GM23338 (cell line): ENCODE data around the gene ALS2. TPM values are rescaled to one million over a fixed set of nuclear protein-coding genes. Genes with fewer than 3 reads are reported as not detected.

Experiments
- ATAC-seq: fragments of 200-7000 bp; cut with Tn5 transposase; 3 replicates; pipeline ENCODE4 v1.9.1; 2020
- DNase-seq: peaks from one replicate; pipeline ENCODE4 v3.0.0-alpha.2; 2015; ENCODE audit warnings: low spot score
- H2AFZ ChIP-seq: fragments of 200-600 bp; sonication (generic); 2 replicates; pipeline ENCODE4 v1.8.0; 2016; ENCODE audit warnings: antibody characterized with exemption, mild to moderate bottlenecking, moderate library complexity
- H3F3A ChIP-seq: fragments of 200-600 bp; sonication (generic); replicated peaks from 2 replicates; pipeline ENCODE4 v1.8.0; 2017; ENCODE audit warnings: antibody characterized with exemption, mixed run types, low read depth
- H3K27ac ChIP-seq: fragments of 200-600 bp; sonication (generic); 2 replicates; pipeline ENCODE4 v1.6.1; 2016; ENCODE audit warnings: low read depth
- H3K27me3 ChIP-seq: fragments of 200-600 bp; sonication (generic); 2 replicates; pipeline ENCODE4 v1.8.0; 2016; ENCODE audit warnings: mild to moderate bottlenecking, mixed run types, moderate library complexity; ENCODE audit not compliant: insufficient read depth
- H3K36me3 ChIP-seq: fragments of 200-600 bp; sonication (generic); 2 replicates; pipeline ENCODE4 v1.8.0; 2016; ENCODE audit warnings: mild to moderate bottlenecking; ENCODE audit not compliant: insufficient read depth
- H3K4me1 ChIP-seq: fragments of 200-600 bp; sonication (generic); 2 replicates; pipeline ENCODE4 v1.8.0; 2016; ENCODE audit warnings: mild to moderate bottlenecking, moderate library complexity; ENCODE audit not compliant: insufficient read depth
- H3K4me2 ChIP-seq: fragments of 200-600 bp; sonication (generic); 2 replicates; pipeline ENCODE4 v1.7.1; 2017; ENCODE audit warnings: mixed run types
- H3K4me3 ChIP-seq: fragments of 200-600 bp; sonication (generic); 2 replicates; pipeline ENCODE4 v1.6.1; 2016; ENCODE audit warnings: mixed run types
- H3K79me2 ChIP-seq: fragments of 200-600 bp; sonication (generic); replicated peaks from 2 replicates; pipeline ENCODE4 v1.8.0; 2017; ENCODE audit warnings: mild to moderate bottlenecking; ENCODE audit not compliant: insufficient read depth
- H3K9me2 ChIP-seq: fragments of 200-600 bp; sonication (generic); 2 replicates; pipeline ENCODE4 v1.8.0; 2017; ENCODE audit not compliant: insufficient read depth
- H4K20me1 ChIP-seq: fragments of 200-600 bp; sonication (generic); replicated peaks from 2 replicates; pipeline ENCODE4 v1.8.0; 2017; ENCODE audit warnings: mild to moderate bottlenecking; ENCODE audit not compliant: insufficient read depth
- H3K27ac Mint-ChIP-seq: 2 replicates; pipeline ENCODE4 v1.8.0; 2020; ENCODE audit warnings: inconsistent platforms, mild to moderate bottlenecking, moderate library complexity, mixed read lengths
- H3K27me3 Mint-ChIP-seq: 3 replicates; pipeline ENCODE4 v1.8.0; 2022; ENCODE audit warnings: low read depth, mild to moderate bottlenecking, moderate library complexity, mixed read lengths, inconsistent platforms; ENCODE audit not compliant: insufficient read depth, poor library complexity
- H3K36me3 Mint-ChIP-seq: 3 replicates; pipeline ENCODE4 v1.8.0; 2021; ENCODE audit warnings: low read depth, mild to moderate bottlenecking, inconsistent platforms, moderate library complexity, mixed read lengths
- H3K4me1 Mint-ChIP-seq: 3 replicates; pipeline ENCODE4 v1.8.0; 2020; ENCODE audit warnings: mild to moderate bottlenecking, inconsistent platforms, mixed read lengths
- H3K4me3 Mint-ChIP-seq: 3 replicates; pipeline ENCODE4 v1.8.0; 2021; ENCODE audit warnings: moderate library complexity, mild to moderate bottlenecking, inconsistent platforms, mixed read lengths
- H3K9me3 Mint-ChIP-seq: 3 replicates; pipeline ENCODE4 v1.8.0; 2020; ENCODE audit warnings: moderate library complexity, mild to moderate bottlenecking, inconsistent platforms, mixed read lengths
- CREB1 ChIP-seq: fragments of 250-450 bp; sonication (Bioruptor Pico); IDR thresholded peaks from 2 replicates; pipeline ENCODE4 v1.5.0; 2020; ENCODE audit warnings: low read depth, mild to moderate bottlenecking, moderate library complexity
- ETS1 ChIP-seq: IDR thresholded peaks from 2 replicates; pipeline ENCODE4 v1.6.1; 2016; ENCODE audit warnings: antibody characterized with exemption
- EZH2 ChIP-seq: fragments of 200-600 bp; sonication (generic); IDR thresholded peaks from one replicate; pipeline ENCODE4 v1.8.0; 2017; ENCODE audit warnings: antibody characterized with exemption, mild to moderate bottlenecking, low read depth; ENCODE audit not compliant: unreplicated experiment
- EZH2phosphoT487 ChIP-seq: fragments of 200-600 bp; sonication (generic); IDR thresholded peaks from one replicate; pipeline ENCODE4 v1.8.1; 2018; ENCODE audit warnings: antibody characterized with exemption; ENCODE audit not compliant: unreplicated experiment
- JUNB ChIP-seq: IDR thresholded peaks from one replicate; pipeline ENCODE4 v1.6.1; 2016; ENCODE audit warnings: antibody characterized with exemption; ENCODE audit not compliant: unreplicated experiment
- NANOG ChIP-seq: IDR thresholded peaks from 2 replicates; pipeline ENCODE4 v1.6.1; 2016; ENCODE audit warnings: antibody characterized with exemption, borderline replicate concordance
- STAT1 ChIP-seq: IDR thresholded peaks from one replicate; pipeline ENCODE4 v1.6.1; 2016; ENCODE audit warnings: antibody characterized with exemption; ENCODE audit not compliant: unreplicated experiment
- ZNF114 ChIP-seq: fragments of 250-450 bp; sonication (Bioruptor Pico); IDR thresholded peaks from 2 replicates; pipeline ENCODE4 v1.5.0; 2020; ENCODE audit warnings: mild to moderate bottlenecking, moderate library complexity
- ZNF331 ChIP-seq: fragments of 250-450 bp; sonication (Bioruptor Pico); IDR thresholded peaks from 2 replicates; pipeline ENCODE4 v1.5.0; 2020; ENCODE audit warnings: low read depth, mild to moderate bottlenecking, moderate library complexity
- polyA plus RNA-seq: library from polyadenylated mRNA; unstranded; fragments of >200 nt; fragmentation: Nextera tagmentation; extraction: Ambion mirVana; gene quantifications from 2 replicates; pipeline ENCODE4 v1.2.1, GENCODE V29; 2016
- total RNA-seq: library from RNA; depleted of rRNA; stranded (reverse); fragments of >200 nt; shearing (Covaris generic); gene quantifications from 2 replicates; pipeline ENCODE4 v1.2.3, GENCODE V29; 2014
- TF ChIP-seq, protein P1 (sequence below), 2 experiments: fragments of 200-600 bp in 1 of 2; sonication (generic) in 1 of 2; conservative IDR thresholded peaks; 2 replicates each; pipeline versions ENCODE4 v1.5.1 to v1.6.1; 2016 to 2017; ENCODE audit warnings: antibody characterized with exemption in 2 of 2, low read depth in 2 of 2, mild to moderate bottlenecking in 2 of 2, moderate library complexity in 1 of 2
- TF ChIP-seq, protein P2 (sequence below): IDR thresholded peaks from one replicate; pipeline ENCODE4 v1.6.1; 2018; ENCODE audit warnings: antibody characterized with exemption; ENCODE audit not compliant: unreplicated experiment

ALS2 gene
- total and polyA plus RNA-seq, 2 experiments from 2014 or later: 9.6 to 43.3 TPM

DNA sequence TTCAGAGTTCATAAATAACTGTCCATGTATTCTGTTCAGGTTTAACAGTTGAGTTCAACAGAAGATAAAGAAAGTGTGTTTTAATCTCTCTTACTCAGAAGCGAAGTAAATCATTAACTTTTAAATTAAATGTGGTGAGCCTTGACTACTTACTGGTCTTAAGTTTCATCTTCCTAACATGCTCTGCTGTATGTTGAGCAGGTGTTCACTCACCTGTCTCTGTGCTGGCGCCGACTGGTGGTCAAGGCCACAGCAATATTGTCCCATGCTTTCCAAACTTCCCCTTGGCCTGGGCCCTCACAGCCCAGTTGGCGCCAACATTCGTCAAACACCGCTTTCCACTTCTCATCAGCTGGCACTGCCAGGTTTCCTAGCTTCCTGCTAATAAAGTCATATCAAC lies 65.3 kb downstream of the ALS2 start:
- no peak overlapping the region for H3K4me3 ChIP-seq
- no peak for DNase-seq
- peaks cover 7% of the 10 kb centered on the region; the same call in 1 of the 2 replicates for H4K20me1 ChIP-seq
- no peak overlapping the region for H3K27ac Mint-ChIP-seq
- no peak overlapping the region for H2AFZ ChIP-seq
- no peaks in the 10 kb centered on the region; the same call in 2 of the 3 replicates for H3K9me3 Mint-ChIP-seq
- H3K79me2 ChIP-seq: no peaks in the 10 kb centered on the region
- H3K27ac ChIP-seq: no peak overlapping the region
- peaks cover 26% of the 10 kb centered on the region for H3K36me3 ChIP-seq
- no peak overlapping the region for H3K4me2 ChIP-seq
- H3F3A ChIP-seq: no peaks in the 10 kb centered on the region
- no peaks in the 10 kb centered on the region for H3K27me3 Mint-ChIP-seq
- H3K4me1 Mint-ChIP-seq: no peaks in the 10 kb centered on the region
- no peaks in the 10 kb centered on the region for H3K27me3 ChIP-seq
- H3K4me3 Mint-ChIP-seq: no peak overlapping the region
- ATAC-seq: no peak; the same call in 2 of the 3 replicates
- no peaks in the 10 kb centered on the region for H3K9me2 ChIP-seq
- H3K4me1 ChIP-seq: no peaks in the 10 kb centered on the region
- TF ChIP-seq, protein P1, sequence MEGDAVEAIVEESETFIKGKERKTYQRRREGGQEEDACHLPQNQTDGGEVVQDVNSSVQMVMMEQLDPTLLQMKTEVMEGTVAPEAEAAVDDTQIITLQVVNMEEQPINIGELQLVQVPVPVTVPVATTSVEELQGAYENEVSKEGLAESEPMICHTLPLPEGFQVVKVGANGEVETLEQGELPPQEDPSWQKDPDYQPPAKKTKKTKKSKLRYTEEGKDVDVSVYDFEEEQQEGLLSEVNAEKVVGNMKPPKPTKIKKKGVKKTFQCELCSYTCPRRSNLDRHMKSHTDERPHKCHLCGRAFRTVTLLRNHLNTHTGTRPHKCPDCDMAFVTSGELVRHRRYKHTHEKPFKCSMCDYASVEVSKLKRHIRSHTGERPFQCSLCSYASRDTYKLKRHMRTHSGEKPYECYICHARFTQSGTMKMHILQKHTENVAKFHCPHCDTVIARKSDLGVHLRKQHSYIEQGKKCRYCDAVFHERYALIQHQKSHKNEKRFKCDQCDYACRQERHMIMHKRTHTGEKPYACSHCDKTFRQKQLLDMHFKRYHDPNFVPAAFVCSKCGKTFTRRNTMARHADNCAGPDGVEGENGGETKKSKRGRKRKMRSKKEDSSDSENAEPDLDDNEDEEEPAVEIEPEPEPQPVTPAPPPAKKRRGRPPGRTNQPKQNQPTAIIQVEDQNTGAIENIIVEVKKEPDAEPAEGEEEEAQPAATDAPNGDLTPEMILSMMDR (conservative IDR thresholded peaks at IDR 0.05; ENCODE audit: low read depth in 2 of 2): peak; percentile 26 to 57
- no peak for TF ChIP-seq EZH2
- no peak for TF ChIP-seq ZNF114 (CRISPR knock-in tag)
- H3K36me3 Mint-ChIP-seq: peaks cover 41% of the 10 kb centered on the region

DNA sequence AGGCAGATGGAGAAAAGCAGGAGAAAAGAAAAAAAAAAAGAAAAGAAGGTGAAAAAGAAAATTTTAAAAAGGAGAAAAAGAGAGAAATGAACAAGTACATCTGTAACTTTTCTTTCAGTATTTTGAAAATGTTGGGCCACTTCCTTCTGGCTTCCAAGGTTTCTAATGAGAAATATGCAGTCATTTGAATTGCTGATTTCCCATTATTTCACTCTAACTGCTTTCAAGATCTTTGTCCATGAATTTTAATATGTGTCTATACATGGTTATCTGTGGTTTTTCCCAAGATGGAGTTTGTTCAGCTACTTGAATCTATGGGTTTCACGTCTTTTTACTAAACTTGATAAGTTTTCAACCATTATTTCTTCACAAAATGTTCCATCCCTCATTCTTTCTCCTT lies 68.0 kb downstream of the ALS2 start:
- Histone ChIP-seq H3K27ac (no peak overlapping the region; the same call in 1 of the 2 replicates), H3F3A (no peaks in the 10 kb centered on the region), H3K4me1 (no peaks in the 10 kb centered on the region), H4K20me1 (peaks cover 7% of the 10 kb centered on the region; the same call in 1 of the 2 replicates), H3K9me2 (no peaks in the 10 kb centered on the region), H3K4me3 (no peak overlapping the region), H3K4me2 (no peak overlapping the region), H2AFZ (no peak overlapping the region), H3K27me3 (no peaks in the 10 kb centered on the region), H3K79me2 (no peaks in the 10 kb centered on the region), H3K36me3 (peaks cover 39% of the 10 kb centered on the region)
- no peaks in the 10 kb centered on the region for H3K9me3 Mint-ChIP-seq
- no peaks in the 10 kb centered on the region for H3K27me3 Mint-ChIP-seq
- H3K27ac Mint-ChIP-seq: no peak overlapping the region; the same call in 1 of the 2 replicates
- H3K4me1 Mint-ChIP-seq: no peaks in the 10 kb centered on the region
- peaks cover 35% of the 10 kb centered on the region for H3K36me3 Mint-ChIP-seq
- ATAC-seq: no peak
- H3K4me3 Mint-ChIP-seq: no peak overlapping the region
- no peak for DNase-seq
- no peak for TF ChIP-seq CREB1 (CRISPR knock-in tag)
- TF ChIP-seq ZNF331 (CRISPR knock-in tag): no peak
- no peak for TF ChIP-seq EZH2phosphoT487
- no peak for TF ChIP-seq EZH2
- no peak for TF ChIP-seq JUNB
- no peak for TF ChIP-seq ZNF114 (CRISPR knock-in tag)
- no peak for TF ChIP-seq ETS1
- TF ChIP-seq, protein P1 (conservative IDR thresholded peaks at IDR 0.05; ENCODE audit: low read depth in 2 of 2): no peak
- TF ChIP-seq NANOG: no peak
- TF ChIP-seq STAT1: no peak
- TF ChIP-seq, protein P2, sequence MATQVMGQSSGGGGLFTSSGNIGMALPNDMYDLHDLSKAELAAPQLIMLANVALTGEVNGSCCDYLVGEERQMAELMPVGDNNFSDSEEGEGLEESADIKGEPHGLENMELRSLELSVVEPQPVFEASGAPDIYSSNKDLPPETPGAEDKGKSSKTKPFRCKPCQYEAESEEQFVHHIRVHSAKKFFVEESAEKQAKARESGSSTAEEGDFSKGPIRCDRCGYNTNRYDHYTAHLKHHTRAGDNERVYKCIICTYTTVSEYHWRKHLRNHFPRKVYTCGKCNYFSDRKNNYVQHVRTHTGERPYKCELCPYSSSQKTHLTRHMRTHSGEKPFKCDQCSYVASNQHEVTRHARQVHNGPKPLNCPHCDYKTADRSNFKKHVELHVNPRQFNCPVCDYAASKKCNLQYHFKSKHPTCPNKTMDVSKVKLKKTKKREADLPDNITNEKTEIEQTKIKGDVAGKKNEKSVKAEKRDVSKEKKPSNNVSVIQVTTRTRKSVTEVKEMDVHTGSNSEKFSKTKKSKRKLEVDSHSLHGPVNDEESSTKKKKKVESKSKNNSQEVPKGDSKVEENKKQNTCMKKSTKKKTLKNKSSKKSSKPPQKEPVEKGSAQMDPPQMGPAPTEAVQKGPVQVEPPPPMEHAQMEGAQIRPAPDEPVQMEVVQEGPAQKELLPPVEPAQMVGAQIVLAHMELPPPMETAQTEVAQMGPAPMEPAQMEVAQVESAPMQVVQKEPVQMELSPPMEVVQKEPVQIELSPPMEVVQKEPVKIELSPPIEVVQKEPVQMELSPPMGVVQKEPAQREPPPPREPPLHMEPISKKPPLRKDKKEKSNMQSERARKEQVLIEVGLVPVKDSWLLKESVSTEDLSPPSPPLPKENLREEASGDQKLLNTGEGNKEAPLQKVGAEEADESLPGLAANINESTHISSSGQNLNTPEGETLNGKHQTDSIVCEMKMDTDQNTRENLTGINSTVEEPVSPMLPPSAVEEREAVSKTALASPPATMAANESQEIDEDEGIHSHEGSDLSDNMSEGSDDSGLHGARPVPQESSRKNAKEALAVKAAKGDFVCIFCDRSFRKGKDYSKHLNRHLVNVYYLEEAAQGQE: no peak
